ENCODE data around the gene CASP8.
"Not testable (repeated sequence)": the region's sequence is repeated elsewhere in the genome, so short reads cannot be mapped to it uniquely, and the experiment has no call there.

Gene CASP8

DNA sequence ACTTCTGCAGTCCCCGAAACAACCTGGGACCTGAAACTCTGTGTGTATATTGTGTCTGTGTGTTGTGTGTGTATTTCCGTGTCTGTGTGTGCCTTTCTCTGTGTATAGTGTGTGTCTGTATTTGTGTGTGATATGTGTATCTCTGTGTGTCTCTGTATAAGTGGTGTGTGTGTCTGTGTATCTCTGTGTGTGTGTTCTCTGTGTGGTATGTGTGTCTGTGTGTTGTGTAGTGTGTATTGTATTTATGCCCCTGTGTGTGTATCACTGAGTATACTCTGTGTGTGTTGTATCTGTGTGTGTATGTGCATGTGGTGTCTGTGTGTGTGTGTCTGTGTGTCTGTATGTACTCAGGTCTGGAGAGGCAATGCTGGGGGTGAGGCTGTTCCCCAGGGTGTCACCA lies 11.6 kb downstream of the CASP8 start:
- DNase-seq, result no peak

DNA sequence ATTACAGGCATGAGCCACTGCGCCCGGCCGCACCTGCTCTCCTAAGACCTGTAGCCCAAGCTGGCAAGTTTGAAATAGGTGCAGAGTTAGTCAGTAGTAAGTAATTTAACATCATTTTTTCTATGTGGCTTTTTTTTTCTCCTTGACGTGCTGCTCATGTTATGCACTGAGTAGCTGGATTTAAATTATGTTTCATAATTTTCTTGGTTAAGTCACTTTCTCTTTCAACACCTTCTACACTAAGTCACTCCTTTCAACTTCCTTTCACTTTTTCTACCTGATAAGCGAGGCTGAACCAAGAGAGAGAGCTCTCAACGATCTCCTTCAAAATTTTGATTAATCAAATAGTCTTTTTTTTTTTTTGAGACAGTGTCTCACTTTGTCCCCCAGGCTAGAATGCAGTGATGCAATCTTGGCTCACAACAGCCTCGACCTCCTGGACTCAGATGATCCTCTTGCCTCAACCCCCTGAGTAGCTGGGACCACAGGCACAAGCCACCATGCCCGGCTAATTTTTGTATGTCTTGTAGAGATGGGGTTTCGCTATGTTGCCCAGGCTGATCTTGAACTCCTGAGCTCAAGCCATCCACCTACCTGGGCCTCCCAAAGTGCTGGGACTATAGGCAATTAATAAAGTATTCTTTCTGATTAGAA lies 13.1 kb downstream of the CASP8 start:
- no peak for DNase-seq

DNA sequence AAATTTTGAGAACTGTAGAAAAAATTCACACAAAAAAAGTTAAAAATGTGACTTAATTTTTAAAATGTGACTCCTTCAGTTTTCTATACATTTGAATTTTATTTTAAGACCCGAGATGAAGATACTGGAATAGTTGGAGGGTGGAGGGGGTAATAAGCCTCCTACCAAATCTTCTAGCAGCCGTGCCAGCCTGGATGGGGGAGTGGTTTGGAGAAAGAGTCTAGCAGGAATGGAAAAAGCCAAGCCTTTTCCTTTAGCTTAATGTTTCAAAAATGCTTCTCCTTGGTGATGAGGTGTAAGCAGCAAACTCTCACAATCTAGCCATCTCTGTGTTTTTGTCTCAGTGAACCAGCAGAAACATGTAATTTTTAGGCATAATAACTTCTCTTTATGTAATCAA lies 14.7 kb downstream of the CASP8 start:
- no peak for DNase-seq

DNA sequence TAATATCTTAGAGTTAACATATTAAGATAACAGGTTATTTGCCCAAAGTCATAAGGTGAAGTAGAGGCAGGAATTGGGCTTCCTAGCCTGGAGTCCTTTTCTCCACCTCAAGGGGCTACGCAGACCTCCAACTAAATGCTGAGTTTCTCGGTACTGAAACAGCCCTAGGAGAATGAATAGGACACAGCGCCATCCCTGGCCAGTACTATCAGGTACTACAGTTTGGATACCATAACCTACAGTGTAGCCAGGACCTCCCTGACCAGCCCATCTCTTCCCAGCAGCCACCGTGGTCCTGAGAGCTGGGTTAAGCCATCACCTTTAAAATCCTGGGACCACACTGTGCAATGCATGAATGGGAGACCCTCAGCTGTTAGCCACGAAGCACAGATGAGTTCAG lies 15.7 kb downstream of the CASP8 start:
- no peak for DNase-seq

DNA sequence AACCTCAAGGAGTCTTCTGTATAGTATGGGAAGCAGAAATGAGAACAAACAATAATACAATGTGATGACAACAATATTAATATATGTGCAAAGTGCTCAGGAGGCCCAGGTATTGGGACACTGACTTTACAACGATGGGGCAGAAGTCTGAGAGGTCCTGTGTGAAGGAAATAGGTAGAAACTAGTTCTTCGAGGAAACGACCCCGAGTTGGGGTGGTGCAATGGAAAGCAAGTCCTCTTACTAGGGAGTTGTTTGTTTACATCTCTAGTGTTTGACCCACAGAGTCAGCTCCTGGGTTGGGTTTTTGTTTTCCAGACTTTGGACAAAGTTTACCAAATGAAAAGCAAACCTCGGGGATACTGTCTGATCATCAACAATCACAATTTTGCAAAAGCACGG lies 16.2 kb downstream of the CASP8 start:
- no peak for DNase-seq

DNA sequence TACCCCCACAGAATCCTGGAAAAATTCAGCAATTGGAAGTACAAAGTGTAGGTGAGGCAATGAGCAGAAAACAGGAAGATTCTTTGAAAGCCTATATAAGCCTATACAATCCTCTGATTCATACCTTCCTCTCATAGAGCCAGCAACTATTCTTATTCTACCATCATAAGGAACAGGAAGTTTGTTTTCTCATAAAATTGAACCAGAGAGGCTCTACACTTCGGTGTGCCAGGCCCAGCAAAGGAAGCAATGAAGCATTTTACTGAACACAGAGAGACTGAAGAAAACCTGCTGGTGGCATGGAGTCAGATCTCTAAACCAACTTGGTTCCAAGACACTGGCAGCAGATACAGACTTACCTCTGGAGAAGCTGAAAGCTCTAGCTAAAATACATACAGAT lies 18.7 kb downstream of the CASP8 start:
- no peak for DNase-seq

DNA sequence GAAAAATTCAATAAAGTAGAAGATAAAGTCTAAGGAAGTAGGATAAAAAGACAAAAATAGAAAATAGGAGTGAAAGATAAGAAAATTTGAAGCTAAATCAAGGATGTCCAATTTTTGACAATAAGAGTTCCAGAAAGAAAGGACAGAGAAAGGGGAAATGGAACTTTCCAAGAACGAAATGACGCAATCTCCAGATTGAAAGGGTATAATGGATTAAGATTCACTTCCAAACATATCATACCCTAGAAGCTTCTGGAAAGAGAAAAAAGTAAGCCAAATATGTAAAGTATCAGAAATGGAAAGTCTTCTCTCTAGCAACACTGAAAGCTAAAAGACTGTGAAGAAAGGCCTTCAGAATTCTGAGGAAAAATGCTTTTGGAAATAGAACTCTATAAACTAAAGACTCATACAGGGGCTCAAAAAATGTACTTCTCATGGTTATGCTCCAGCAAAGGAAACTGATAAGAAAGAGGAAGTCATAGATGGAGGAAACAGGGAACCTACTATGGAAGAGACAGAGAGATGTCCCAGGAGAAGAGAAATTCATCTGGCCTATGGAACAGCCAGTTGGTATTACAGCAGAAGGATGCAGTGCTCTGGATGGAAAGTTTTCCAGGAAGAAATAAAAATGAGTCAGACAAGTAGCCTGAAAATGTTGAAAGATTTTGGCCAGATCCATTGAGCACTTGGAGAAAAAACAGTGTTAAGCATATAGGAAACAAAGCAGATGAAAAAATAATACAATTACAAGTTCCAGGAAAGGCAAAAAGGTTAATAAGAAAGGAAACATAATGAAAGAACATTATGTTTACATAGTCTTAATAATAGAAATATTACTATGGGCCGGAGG lies 20.1 kb downstream of the CASP8 start:
- DNase-seq, result no peak

DNA sequence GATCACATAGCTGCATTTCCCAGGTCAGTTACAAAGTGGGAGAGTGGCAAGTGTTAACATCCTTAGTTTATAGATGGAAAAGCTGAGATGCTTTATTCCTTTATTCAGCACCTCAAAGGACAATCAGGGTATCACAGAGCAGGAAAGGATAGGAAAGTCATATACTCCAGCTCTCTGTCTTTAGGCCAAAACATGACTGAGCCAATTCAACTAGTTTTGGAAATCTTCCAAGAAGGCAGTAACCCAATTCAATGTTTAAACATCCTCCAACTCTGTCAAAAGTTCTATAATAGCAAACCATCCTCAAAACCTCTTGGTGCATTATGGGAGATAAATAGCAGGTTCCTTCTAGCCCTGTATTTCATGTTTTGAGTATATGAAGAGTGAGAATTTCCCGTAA lies 25.2 kb downstream of the CASP8 start:
- no peak for DNase-seq

DNA sequence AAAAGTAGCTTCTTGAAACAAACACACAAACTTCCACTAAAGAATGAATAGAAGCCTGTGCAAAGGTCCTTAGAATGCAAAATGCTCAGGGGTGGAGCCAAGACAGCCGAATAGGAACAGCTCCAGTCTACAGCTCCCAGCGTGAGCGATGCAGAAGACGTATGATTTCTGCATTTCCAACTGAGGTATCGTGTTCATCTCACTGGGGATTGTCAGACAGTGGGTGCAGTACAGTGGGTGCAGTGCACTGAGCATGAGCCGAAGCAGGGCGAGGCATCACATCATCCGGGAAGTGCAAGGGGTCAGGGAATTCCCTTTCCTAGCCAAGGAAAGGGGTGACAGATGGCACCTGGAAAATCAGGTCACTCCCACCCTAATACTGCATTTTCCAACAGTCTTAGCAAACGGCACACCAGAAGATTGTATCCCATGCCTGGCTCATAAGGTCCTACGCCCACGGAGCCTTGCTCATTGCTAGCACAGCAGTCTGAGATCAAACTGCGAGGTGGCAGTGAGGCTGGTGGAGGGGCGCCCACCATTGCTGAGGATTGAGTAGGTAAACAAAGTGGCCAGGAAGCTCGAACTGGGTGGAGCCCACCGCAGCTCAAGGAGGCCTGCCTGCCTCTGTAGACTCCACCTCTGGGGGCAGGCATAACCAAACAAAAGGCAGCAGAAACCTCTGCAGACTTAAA lies 30.3 kb downstream of the CASP8 start:
- not testable (repeated sequence) for DNase-seq

DNA sequence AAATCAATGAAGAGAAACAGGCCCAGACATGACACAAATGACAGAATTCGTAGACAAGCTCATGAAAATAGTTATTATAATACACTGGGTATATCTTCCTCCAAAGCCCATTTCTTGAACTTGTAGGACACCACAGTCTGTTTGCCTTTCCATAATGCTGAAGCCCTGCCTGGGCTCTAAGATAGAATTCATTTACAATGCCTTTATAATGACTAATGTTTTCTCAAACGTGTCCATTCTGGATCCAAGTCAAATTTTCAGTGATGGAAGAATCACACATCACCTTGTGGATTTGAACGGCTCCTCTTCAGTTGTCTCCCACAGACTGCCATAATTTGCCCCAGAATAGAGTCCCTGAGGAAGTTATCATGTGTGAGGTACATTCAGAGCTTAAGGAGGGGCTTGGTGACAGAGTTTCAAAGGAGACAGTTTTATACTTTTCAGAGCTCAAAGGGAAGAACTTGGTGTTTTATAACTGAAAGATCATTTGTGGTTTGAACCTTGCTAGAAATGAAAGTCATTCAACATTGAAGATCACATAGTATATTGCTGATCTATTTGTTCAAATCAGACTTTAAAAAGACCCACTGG lies 38.2 kb downstream of the CASP8 start:
- no peak for DNase-seq

DNA sequence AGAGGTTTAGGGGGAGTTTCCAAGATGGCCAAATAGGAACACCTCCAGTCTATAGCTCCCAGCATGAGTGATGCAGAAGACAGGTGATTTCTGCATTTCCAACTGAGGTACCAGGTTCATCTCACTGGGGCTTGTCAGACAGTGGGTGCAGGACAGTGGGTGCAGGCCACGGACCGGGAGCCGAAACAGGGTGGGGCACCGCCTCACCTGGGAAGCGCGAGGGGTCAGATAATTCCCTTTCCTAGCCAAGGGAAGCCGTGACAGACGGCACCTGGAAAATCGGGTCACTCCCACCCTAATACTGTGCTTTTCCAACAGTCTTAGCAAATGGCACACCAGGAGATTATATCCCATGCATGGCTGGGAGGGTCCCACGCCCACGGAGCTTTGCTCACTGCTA lies 39.6 kb downstream of the CASP8 start:
- not testable (repeated sequence) for DNase-seq

DNA sequence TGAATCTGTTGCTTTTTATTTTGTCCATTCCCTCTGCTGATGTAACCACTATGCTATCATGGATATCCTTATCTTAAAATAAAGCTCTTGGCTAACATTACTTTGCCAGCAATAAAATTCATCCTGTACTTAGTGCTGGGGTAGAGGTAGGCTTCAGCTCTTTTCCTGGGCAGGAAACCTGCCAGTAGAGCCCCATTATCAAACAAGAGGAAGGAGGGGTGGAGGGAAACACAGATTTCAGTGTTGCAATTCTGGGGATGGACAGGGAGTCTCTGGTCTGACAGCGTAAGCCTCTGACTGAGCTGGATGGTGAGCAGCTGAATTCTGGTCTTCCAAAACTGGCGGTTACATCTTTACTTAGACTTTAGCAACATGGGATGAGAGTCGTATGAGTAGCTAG lies 47.5 kb downstream of the CASP8 start:
- DNase-seq, result no peak

DNA sequence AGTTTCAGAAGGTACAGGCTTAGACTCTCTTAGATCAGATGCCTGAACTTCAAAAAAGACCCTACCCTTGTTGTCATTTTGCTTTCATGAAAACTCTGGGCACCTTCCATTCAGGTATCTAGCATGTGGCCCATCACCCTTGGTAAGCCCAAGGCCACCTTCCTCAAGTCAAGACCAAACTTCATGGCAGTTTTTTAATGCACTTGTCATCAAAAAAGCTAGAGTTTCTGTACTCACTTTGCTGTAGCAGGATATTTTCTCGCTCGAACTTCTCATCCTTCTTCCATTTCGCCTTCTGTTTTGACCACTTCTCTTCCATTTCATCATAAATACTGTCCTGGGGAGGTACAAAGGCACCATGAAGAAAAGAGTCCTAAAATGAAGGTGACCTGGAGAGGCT lies 48.6 kb downstream of the CASP8 start:
- DNase-seq, result no peak

DNA sequence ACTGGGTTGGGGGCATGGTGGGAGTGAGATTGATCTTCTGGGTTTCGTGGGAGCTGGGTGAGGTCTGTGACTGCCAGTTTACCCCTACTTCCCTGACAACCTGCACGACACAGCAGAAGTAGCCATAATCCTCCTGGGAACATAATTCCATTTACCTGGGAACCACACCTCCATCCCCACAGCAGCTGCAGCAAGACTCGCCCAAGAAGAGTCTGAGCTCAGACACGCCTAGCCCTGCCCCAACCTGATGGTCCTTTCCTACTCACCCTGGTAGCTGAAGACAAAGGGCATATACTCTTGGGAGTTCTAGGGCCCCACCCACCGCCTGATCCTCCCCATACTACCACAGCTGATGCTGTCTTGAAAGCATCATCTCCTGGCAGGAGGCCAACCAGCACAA lies 53.0 kb downstream of the CASP8 start:
- DNase-seq, result no peak

DNA sequence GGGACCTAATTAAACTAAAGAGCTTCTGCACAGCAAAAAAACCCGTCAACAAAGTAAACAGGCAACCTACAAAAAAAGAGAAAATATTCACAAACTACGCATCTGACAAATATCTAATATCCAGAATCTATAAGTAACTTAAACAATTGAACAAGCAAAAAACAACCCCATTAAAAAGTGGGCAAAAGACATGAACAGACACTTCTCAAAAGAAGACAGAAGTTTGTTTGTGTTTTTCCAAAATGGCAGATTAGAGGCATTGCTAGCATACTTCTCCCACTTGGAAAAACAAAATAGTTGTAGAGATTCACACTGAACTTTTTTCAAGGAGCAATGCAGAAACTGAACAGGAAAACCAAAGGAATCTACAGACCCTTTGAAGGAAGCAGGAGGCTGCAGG lies 59.2 kb downstream of the CASP8 start:
- no peak for DNase-seq

DNA sequence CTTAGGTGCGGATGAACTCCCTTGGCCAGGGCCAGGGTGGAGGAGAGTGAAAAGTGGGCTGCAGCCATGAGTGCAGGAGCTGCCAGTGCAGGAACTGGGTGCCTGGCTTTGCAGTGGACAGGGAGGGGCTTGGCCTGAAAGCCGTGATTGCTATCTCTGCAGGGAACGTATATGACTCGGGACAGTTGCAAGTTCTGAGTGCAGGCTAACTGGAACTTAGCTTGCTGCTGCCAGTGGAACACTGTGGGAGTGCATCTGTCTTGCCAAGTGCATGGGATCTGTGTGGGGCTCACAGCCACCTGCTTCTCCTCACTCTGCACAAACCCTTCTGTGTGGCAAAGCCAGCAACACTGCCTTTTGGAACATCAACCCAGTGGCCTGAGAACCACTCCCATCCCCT lies 59.9 kb downstream of the CASP8 start:
- no peak for DNase-seq

DNA sequence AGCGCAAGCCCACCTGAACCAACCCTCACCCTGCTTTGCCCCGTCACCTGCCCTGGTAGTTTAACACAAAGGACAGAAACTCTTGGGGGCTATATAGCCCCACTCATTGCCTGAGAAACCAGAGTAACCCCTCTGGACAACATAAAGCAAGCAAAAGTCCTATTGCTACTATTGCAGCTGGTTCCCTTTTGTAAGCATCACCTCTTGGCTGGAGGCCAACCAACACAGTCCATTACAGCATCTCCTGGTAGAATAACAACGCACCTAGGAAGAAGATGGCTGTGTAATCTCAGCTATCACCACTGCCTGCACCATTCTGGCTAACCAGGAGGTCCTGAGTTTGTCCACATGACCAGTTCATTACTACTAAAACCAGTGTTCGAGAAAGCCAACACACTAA lies 60.4 kb downstream of the CASP8 start:
- no peak for DNase-seq

DNA sequence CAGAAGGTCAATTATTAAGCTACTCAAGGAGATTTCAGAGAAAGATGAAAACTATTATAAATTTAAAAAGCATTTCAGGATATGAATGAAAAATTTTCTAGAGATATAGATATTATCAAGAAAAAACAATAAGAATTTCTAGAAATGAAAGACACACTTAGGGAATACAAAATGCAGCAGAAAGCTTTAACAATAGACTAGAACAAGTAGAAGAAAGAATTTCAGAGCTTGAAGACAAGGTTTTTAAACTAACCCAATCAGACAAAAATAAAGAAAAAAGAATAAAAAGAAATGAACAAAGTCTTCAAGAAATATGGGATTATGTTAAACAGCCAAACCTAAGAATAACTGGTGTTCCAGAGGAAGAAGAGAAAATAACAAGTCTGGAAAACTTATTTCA lies 62.4 kb downstream of the CASP8 start:
- DNase-seq, result no peak

DNA sequence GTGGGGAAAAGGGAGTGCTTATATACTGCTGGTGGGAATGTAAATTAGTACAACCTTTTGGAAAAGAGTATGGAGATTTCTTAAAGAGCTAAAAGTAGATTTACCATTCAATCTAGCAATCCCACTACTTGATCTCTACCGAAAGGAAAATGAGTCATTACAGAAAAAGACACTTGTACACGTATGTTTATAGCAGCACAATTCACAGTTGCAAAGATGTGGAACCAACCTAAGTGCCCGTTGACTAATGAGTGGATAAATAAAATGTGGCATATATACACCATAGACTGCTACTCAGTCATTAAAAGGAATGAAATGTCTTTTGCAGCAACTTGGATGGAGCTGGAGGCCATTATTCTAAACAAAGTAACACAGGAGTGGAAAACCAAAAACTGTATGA lies 67.3 kb downstream of the CASP8 start:
- no peak for DNase-seq

DNA sequence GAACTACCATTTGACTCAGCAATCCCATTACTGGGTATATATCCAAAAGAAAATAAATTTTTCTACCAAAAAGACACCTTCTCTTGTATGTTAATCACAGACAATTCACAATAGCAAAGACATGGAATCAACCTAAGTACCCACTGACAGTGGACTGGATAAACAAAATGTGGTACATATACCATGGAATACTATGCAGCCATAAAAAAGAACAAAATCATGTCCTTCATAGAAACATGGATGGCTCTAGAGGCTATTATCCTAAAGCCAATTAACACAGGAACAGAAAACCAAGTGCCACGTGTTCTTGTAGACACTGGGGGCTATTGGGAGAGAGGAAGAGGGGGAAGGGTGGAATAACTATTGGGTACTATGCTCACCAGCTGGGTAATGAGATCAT lies 69.1 kb downstream of the CASP8 start:
- DNase-seq, result no peak

All from NCI-H446 (cell line).